Ascending aorta (tissue), 2 donors: ENCODE measurements around the gene KRT2. TPM values are rescaled to one million over a fixed set of nuclear protein-coding genes. Genes with fewer than 3 reads are reported as not detected.

Experiments
- DNase-seq, 2 donors: peaks; one replicate each; pipeline ENCODE4 v3.0.0-alpha.2; 2019; ENCODE audit warnings: low spot score in 2 of 2
- H3K27ac ChIP-seq, 2 donors: fragments of 200-600 bp; sonication (generic); one replicate each; pipeline ENCODE4 v1.5.1; 2016 to 2017; ENCODE audit warnings: mild to moderate bottlenecking in 1 of 2
- H3K27me3 ChIP-seq: fragments of 200-600 bp; sonication (generic); one replicate; pipeline ENCODE4 v1.5.1; 2017
- H3K36me3 ChIP-seq, 2 donors: fragments of 200-600 bp; sonication (generic); one replicate each; pipeline ENCODE4 v1.5.1; 2016
- H3K4me1 ChIP-seq, 2 donors: fragments of 200-600 bp; sonication (generic); one replicate each; pipeline ENCODE4 v1.5.1; 2016 to 2017; ENCODE audit warnings: mild to moderate bottlenecking in 1 of 2
- H3K4me3 ChIP-seq, 2 donors: fragments of 200-600 bp; sonication (generic); one replicate each; pipeline ENCODE4 v1.5.1; 2016 to 2017; ENCODE audit warnings: mild to moderate bottlenecking in 1 of 2
- H3K9me3 ChIP-seq, 2 donors: fragments of 200-600 bp; sonication (generic); one replicate each; pipeline ENCODE4 v1.5.1; 2016
- CTCF ChIP-seq, 3 experiments: fragments of 200-600 bp in 2 of 3; fragments of 450-650 bp in 1 of 3; sonication (generic) in 2 of 3; IDR thresholded peaks; one replicate each; pipeline ENCODE4 v1.5.1; 2016 to 2019; ENCODE audit warnings: antibody characterized with exemption in 3 of 3, mild to moderate bottlenecking in 1 of 3, moderate library complexity in 1 of 3
- intact Hi-C: fragments of 100-400 bp; cut with DNase I; formaldehyde crosslinking; loops from one replicate; pipeline ENCODE4 v1.15.1; 2023
- total RNA-seq: library from RNA; depleted of rRNA; stranded (reverse); fragments of >200 nt; gene quantifications from one replicate; pipeline ENCODE4 v1.1.0, GENCODE V29; 2016

Gene KRT2
- total RNA-seq, 1 donor from 2014 or later, result not detected

GRCh38 chr12:52637299-52637698 lies 14.7 kb downstream of the KRT2 start:
- Histone ChIP-seq H3K27me3 (no peaks in the 10 kb centered on the region), H3K4me1 (no peaks in the 10 kb centered on the region), H3K27ac (no peak overlapping the region), H3K4me3 (no peak overlapping the region), H3K9me3 (no peaks in the 10 kb centered on the region), H3K36me3 (no peaks in the 10 kb centered on the region)
- DNase-seq, result peak in 1 of 2 donors; percentile 12
- intact Hi-C loops, result no loop called here
- no peak for TF ChIP-seq CTCF (IDR thresholded peaks at IDR 0.05)

- no peaks in the 10 kb centered on the region for H3K27me3 ChIP-seq
- intact Hi-C loops, result no loop called here
- no peak overlapping the region for H3K4me3 ChIP-seq
- no peaks in the 10 kb centered on the region for H3K36me3 ChIP-seq
- DNase-seq, result peak in 1 of 2 donors; percentile 31
- H3K27ac ChIP-seq, result no peak overlapping the region
- no peaks in the 10 kb centered on the region for H3K9me3 ChIP-seq
- H3K4me1 ChIP-seq, result no peaks in the 10 kb centered on the region
- no peak for TF ChIP-seq CTCF (IDR thresholded peaks at IDR 0.05)
Measured at GRCh38 chr12:52636592-52637258, 15.3 kb downstream of the KRT2 start.

GRCh38 chr12:52636189-52636588 lies 15.8 kb downstream of the KRT2 start:
- no peak for TF ChIP-seq CTCF (IDR thresholded peaks at IDR 0.05)
- H3K4me3 ChIP-seq, result no peak overlapping the region
- no peaks in the 10 kb centered on the region for H3K27me3 ChIP-seq
- peak in 1 of 2 donors; percentile 31 for DNase-seq
- H3K27ac ChIP-seq, result no peak overlapping the region
- intact Hi-C loops, result no loop called here
- no peaks in the 10 kb centered on the region for H3K9me3 ChIP-seq
- no peaks in the 10 kb centered on the region for H3K36me3 ChIP-seq
- H3K4me1 ChIP-seq, result no peaks in the 10 kb centered on the region

GRCh38 chr12:52634266-52635056 lies 17.6 kb downstream of the KRT2 start:
- no peaks in the 10 kb centered on the region for H3K9me3 ChIP-seq
- H3K27me3 ChIP-seq, result no peaks in the 10 kb centered on the region
- DNase-seq, result peak in 1 of 2 donors; percentile 35
- H3K4me3 ChIP-seq, result no peak overlapping the region
- intact Hi-C loops, result no loop called here
- H3K4me1 ChIP-seq, result no peaks in the 10 kb centered on the region
- H3K27ac ChIP-seq, result no peak overlapping the region
- no peaks in the 10 kb centered on the region for H3K36me3 ChIP-seq
- no peak for TF ChIP-seq CTCF (IDR thresholded peaks at IDR 0.05)

GRCh38 chr12:52633383-52633782 lies 18.6 kb downstream of the KRT2 start:
- Histone ChIP-seq H3K36me3 (no peaks in the 10 kb centered on the region), H3K4me3 (no peak overlapping the region), H3K9me3 (no peaks in the 10 kb centered on the region), H3K4me1 (no peaks in the 10 kb centered on the region), H3K27ac (no peak overlapping the region), H3K27me3 (no peaks in the 10 kb centered on the region)
- intact Hi-C loops, result no loop called here
- peak in 1 of 2 donors; percentile 52 for DNase-seq
- TF ChIP-seq CTCF (IDR thresholded peaks at IDR 0.05), result no peak
